ENCODE results near the gene WDR64. TPM values are rescaled to one million over a fixed set of nuclear protein-coding genes. Genes with fewer than 3 reads are reported as not detected.

WDR64 gene
- total RNA-seq, result not detected

DNA sequence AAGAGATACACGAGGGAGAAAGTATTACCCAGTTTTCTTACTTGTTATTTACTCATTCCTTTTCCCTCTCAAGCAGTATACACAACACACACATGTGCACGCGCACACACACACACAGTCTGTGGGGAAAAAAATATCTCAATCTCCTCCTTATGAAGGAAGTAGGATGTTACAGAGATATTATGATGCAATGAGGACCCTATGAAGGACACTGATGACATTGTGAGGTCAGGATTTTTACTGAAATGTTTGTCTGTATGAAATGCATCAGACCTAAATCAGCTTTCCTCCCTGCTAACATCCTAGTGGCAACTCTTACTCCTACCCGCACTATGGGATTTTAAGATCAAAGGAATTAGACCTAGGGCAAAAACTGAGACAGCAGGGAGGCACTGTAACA, at the start of gene WDR64:
WDR64 (plus strand) TSS at position 270 of the 400 bp plus-strand sequence. CDS start 204 bp downstream, outside the sequence.
- no peak for DNase-seq

DNA sequence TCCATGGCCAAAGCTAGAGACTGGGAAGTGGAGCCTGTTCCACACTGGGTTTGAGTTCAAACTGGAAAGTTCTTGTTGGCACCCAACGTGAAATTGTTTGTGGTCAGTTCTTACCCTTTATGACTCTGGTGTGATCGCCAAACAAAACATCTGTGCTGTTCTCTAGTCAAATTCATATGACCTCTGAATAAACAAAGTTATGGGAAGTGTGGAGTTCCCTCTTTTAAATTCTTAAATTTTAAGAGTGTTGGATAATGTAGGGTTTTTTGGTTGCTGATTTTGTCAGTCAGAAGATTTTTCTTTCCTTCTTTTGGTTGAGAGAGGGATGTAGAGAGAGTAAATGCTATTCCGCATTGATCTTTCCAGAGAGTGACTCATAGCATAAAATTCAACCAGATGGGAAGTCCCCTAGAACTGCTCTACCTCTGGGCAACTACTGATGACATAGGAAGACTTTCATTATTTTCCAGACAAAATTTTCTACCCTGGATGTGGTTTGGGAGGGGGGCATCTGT, 48.3 kb upstream of the WDR64 start:
- DNase-seq, result no peak

DNA sequence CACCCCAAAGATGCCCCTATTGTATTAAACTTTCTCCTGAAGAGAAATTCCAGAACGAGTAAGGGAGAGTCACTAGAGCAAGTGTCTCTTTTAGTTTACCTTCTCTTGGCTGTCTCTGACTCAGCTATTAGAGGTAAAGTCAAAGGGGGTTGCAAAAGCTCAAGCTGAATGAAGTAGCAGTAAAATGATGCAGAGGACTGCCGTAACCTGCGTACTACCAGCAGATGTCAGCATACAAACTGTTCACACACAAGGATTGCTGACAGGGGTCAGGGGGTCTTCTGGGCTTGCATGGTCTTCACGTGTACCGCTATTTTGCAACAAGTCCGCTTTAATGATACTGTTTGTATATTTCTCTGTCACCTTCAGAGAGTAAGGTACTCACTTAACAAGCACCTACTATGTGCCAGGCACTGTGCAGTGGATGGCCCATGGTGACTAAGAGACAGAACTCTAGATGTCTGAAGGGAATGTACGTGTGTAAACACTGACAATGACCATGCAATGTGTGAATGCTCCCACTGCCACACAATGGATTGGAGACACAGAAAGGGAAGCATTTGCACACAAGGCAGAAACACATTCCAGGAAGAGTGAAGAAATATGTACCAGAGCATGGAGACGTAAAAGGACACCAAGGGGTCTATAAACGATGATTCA, 46.8 kb upstream of the WDR64 start:
- no peak for DNase-seq

DNA sequence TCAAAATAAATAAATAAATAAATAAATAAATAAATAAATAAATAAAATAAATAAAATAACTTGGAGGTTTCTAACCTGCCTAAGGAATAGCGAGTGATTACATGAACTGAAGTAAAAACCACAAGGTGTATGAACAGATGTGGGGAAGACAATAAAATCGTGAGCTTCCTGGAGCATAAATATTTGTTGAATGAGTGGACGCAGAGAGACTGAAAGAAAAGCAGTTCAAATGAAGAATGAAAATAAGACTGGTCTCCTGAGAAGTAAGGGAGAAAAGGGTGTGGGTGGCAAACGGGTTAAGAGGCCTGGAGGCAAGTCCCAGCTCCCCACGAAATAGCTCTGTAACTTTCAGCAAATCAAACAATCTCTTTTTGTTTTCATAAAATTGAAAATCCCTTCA, 45.5 kb upstream of the WDR64 start:
- DNase-seq, result no peak

GRCh38 chr1:241607497-241607896, 44.6 kb upstream of the WDR64 start:
- DNase-seq, result no peak

- DNase-seq, result no peak
Measured at GRCh38 chr1:241608379-241609033, 43.6 kb upstream of the WDR64 start.

- DNase-seq, result no peak
Measured at GRCh38 chr1:241610056-241610815, 41.8 kb upstream of the WDR64 start.

- no peak for DNase-seq
Measured at GRCh38 chr1:241611063-241611462, 41.0 kb upstream of the WDR64 start.

- DNase-seq, result no peak
Measured at GRCh38 chr1:241611736-241612135, 40.3 kb upstream of the WDR64 start.

GRCh38 chr1:241612533-241613477, 39.3 kb upstream of the WDR64 start:
- no peak for DNase-seq

- no peak for DNase-seq
Measured at GRCh38 chr1:241614144-241614543, 37.9 kb upstream of the WDR64 start.

- DNase-seq, result no peak
Measured at GRCh38 chr1:241614572-241614971, 37.5 kb upstream of the WDR64 start.

GRCh38 chr1:241615043-241615974, 36.8 kb upstream of the WDR64 start:
- DNase-seq, result no peak

GRCh38 chr1:241617426-241617825, 34.7 kb upstream of the WDR64 start:
- DNase-seq, result no peak

DNA sequence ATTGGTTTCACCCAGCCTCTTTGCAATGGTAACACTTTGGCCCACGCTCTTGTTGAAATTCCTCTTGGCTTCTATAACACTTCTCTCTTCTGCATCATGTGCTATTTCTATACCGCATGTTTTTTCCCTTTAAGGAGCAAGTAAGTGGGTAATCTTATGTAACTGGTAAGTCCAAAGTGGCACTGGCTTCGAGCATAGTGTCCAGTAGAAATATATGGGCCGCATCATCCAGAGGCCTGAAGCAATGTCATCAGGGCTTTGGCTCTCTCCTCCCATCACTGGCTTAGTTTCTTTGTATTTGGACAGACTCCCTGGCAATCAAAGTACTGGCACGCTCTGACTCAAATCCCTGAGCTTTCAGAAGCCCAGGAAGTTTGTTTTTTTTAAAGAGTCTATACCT, 29.4 kb upstream of the WDR64 start:
- DNase-seq, result no peak

- no peak for DNase-seq
Measured at GRCh38 chr1:241624935-241625334, 27.1 kb upstream of the WDR64 start.

GRCh38 chr1:241627453-241628259, 24.4 kb upstream of the WDR64 start:
- no peak for DNase-seq

DNA sequence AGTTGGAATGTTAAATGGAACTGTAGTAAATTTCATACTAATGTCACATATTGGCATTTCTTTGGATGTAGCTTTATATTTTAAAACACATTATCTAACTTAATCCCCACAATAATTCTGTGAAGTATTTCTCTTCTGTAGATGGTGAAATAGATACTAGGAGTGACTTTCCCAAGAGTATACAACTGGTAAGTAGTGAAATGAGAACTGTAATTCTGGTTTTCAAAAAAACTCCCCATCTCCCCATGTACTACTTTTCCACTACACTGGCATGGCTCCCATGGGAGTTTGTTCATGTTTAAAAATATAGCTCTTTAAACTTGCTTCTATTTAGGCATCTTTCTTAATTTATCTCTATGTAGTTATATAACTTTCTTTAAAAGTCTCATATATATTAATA, 22.1 kb upstream of the WDR64 start:
- DNase-seq, result no peak

DNA sequence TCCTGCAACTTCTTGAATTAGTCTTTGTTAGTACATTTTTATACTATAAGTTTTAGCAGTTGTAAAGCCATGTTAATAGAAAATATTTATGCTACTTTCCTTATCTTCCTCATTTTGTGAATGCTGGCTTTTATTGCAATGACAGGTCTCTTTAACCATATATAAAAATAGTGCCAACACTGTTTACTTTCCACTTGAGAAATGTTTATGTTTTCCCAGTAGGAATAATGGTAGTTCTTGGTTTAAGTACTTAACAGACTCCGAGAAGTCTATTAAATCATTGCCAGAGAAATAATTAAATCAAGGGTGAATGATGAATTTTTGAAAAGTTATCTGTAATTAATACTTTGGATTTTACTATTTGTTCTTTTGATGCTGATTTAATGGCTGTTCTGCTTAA, 21.6 kb upstream of the WDR64 start:
- DNase-seq, result no peak

- no peak for DNase-seq
Measured at GRCh38 chr1:241630899-241631298, 21.2 kb upstream of the WDR64 start.

Data from occipital lobe (tissue), 2 donors.